ENCODE data around the gene GRAMD2B.
"Not testable (repeated sequence)": the region's sequence is repeated elsewhere in the genome, so short reads cannot be mapped to it uniquely, and the experiment has no call there.

GRAMD2B gene

DNA sequence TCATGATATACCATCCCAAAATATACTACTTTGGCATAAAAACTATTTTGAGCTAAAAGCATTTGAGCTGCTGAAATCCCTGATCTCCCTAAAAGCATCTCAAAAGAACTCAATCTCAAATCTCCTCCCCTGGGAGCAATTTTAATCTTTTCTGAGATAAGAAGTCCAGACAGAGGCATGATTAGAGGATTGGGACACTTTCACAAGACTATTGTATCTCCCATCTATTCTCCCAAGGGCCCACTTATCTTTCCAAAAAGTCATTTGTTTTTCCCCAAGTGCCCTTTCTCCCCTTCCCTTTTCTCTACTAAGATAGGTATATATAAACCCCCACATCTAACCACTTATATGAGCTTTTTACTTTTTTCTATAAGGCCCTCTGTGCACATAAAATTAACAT lies 92.1 kb downstream of the GRAMD2B start:
- no peak for DNase-seq

DNA sequence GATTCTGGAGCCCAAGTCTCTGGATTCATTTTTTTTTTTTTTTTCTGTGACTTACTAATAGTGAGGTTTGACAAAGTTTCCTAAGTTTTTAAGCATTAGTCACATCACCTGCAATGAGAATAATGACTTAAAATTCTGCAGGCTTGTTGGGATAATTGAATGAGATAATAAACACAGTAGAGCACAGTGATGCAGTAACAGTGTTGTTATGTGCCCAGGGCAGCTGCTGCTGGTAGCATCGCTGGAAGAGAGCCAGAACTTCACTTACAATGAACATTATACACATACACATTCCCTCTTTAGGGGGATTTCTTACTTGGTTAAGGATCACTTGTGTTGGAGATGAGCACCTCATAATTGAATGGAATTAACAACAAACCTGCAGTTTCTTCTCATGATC lies 92.9 kb downstream of the GRAMD2B start:
- peak; percentile 96 for DNase-seq

- DNase-seq: no peak
Measured at GRCh38 chr5:126516852-126517251, 93.6 kb downstream of the GRAMD2B start.

- not testable (repeated sequence) for DNase-seq
Measured at GRCh38 chr5:126519223-126519622, 96.0 kb downstream of the GRAMD2B start.

DNA sequence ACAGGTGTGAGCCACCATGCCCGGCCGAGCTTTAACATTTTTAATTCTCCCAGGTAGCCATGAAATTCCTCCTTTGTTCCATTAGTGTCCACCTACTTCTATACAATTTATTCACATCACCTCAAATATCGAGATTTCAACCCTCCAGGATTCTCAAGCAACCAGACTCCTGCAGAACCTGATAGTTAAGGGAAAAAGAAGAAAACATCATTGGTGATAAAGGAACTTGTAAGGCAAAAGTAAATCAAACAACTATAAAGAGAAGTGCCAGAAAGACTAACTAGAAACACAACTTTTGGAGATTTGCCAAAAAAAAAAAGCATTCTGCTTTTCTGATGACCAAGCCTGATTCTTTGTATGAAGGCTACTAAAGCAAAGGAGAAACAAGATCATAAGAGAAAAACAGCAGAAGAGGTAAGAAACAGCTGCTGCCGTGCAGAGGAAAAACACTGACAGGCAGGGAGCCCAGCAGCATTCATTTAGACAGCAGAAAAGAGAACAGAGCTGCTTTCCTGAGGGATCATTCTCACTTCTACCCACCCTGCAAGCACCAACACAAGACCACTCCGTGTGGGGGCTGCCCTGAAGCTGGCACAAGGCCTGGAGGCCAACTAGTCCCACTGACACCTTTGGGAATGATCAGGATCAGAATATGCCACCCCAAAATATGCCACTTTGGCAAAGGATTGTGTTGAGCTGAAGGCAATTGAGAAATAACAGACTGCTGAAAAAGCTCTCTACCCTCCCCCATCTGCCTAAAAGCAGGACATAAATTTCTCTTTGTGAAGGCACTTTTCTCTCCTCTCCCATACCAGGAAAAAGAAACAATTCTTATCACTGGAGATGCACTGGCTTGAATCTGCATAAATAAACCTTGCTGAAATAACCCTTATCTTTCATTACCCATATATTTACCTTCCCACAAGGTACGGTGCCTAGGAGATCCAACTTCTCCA lies 96.7 kb downstream of the GRAMD2B start:
- DNase-seq: no peak

- no peak for DNase-seq
Measured at GRCh38 chr5:126520593-126520953, 97.4 kb downstream of the GRAMD2B start.

DNA sequence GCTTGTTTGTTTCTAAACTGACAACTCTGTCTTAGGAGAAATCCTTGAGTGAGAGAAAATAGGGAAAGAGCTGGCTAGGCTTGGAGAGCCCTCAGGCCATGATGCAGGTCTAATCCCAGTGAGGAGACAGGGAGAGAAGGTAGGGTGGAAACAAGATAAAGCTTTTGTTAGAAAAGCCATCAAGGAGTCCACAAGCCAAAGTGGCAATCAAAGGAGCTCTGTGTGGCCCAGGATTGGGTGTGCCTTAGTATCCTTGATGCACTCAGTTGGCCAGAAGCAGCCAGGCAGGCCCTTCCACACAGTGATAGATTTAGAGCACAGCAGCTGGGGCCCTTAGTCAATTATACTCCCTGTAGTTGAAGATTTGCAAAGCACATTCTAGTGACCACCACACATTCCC lies 97.9 kb downstream of the GRAMD2B start:
- DNase-seq: no peak

DNA sequence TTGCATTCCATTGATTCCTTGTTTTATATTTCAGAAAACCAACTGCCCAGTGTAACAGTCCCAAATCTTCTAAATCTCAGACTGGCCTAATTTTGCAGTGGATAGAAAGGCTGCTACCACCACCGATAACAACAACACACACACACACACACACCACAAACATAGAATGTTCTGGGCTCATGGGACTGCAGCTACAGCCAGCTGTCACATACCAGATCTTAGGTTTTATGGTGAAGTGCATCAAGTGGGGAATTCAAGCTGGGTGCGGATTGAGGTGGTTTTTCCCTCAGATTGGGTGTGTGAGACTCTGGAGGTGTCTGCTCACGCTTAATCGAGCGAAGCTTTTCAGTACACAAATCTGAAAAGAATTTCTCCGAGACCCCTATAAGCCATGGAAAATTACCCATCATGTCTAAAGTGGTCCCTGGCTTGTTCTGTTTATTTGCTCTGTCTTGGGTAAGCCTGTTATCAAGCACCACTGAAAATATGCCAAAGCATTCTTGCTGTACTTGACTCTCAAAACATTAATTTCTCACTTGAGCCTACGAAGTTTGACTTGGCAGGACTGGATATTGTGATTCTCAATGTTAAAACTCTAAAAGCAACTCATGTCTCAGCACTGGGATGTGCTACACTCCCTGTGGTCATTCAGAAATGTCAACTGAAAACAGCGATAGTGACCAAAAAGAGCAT lies 100.8 kb downstream of the GRAMD2B start:
- DNase-seq: no peak

DNA sequence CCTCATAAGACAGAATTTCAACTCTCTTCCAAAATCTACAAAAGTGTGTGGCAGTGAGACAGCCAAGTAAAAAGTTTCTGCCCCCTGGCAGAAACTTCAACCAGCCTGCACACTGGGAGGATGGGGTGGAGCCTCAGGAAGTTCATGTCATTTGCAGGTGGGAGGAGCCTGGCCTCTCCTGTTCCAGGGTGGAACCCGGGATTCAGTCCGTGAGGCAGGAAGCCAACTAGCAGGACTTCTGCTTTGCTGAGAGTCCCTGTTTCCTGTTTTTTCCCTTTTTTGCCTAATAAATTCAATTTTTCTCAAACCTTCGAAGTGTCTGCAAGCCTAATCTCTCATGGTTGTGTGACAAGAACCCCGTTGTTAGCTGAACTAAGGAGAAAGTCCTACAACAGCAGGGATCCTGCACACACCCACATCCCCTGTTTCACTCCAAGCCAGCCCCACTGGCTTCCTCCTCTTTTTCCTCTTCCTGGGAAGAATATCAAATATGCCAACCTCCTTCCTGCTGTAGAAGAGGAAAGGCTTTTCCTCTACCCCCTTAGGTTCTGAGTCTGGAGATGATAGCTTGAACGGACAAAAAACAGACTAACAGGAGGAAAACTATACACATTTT lies 102.5 kb downstream of the GRAMD2B start:
- DNase-seq: no peak

DNA sequence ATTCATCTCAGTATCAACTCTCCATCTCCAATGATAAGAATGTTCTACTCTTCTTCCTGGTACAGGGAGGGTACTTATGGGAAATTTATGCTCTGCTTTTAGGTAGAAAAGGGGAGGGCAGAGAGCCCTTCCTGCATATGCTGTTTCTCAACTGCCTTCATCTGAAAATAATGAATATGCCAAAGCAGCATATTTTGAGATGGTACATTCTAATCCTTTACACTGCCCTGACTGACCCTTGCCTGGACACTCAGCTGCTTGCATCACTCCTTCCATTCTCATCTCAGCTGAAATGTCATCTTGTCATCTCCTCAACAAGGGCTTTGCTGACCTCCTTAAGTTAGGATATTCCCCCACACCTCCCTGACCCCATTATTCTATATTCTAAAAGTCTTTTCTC lies 103.3 kb downstream of the GRAMD2B start:
- DNase-seq: no peak

DNA sequence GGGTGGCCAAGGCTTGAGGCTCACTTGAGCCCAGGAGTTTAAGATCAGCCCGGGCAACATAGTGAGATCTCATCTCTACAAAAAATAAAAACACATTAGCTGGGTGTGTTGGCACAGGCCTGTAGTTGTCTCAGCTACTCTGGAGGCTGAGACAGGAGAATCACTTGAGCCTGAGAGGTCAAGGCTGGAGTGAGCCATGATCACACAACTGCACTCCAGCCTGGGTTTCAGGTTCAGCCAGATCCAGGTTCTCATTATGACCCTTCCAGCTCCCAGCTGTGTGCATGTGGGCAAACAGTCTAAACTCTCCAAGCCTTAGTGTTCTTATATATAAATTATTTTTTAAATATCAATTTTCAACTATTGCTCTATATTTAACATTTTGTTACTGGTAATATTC lies 103.9 kb downstream of the GRAMD2B start:
- no peak for DNase-seq

DNA sequence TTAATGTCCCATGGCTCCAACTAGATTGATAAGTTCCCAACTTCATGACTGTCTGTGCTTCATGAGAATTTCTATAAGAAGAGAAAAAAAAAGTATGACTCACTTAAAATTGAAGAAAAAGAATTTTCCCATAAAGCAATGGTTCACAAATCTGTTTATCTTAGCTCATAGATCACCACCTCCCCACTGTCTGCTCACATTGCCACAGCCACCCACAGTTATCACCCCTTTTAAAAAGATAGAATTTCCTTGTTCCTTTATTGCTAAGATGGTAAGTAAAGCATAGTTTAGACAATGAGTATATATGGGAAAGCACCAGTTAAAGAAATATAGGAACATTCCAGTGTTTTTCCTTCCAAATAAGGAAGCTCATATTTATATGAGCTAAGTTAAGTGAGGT lies 104.7 kb downstream of the GRAMD2B start:
- no peak for DNase-seq

GRCh38 chr5:126531543-126532120 lies 108.4 kb downstream of the GRAMD2B start:
- no peak for DNase-seq

GRCh38 chr5:126534553-126534952 lies 111.3 kb downstream of the GRAMD2B start:
- DNase-seq: no peak

- DNase-seq: no peak
Measured at GRCh38 chr5:126535856-126536545, 112.8 kb downstream of the GRAMD2B start.

DNA sequence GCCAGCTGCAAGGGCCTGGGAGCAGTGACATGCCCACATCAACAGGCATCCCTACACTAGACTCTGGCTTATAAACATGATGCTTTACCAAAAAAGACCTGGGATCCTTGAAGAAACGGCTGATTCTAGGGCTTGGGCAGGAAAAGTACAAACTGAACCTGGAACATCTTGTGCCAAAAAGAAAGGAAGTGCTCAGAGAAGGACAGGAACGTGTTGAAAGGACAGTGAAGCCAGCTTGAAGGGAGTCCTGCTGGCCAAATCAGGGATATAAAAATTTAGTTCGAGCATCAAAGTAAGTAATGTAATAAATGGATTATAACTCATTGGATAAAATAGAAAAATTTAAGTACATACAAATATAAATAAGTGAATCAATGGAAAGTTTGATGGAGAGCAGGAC lies 113.7 kb downstream of the GRAMD2B start:
- DNase-seq: no peak

GRCh38 chr5:126538579-126538978 lies 115.4 kb downstream of the GRAMD2B start:
- no peak for DNase-seq

DNA sequence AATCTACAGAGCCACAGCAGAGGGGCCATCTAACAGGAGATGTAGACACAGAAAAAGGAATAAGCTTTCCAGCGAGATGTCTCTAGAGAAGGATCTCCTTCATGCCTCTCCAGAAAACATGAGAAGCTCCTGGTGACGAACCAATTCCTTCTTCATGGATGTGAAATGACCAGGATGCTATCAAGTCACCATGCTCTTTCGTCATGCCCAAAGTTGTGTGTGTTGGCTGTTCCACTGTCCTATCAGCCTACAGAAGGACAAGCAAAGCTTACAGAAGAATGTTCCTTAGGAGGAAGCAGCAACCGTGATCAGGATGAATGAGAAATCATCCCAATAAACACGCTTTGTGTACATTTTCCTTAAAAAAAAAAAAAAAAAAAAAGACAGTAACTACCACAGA lies 117.4 kb downstream of the GRAMD2B start:
- DNase-seq: no peak

GRCh38 chr5:126542441-126542840 lies 119.2 kb downstream of the GRAMD2B start:
- DNase-seq: no peak

- DNase-seq: no peak
Measured at GRCh38 chr5:126543009-126543408, 119.8 kb downstream of the GRAMD2B start.

DNA sequence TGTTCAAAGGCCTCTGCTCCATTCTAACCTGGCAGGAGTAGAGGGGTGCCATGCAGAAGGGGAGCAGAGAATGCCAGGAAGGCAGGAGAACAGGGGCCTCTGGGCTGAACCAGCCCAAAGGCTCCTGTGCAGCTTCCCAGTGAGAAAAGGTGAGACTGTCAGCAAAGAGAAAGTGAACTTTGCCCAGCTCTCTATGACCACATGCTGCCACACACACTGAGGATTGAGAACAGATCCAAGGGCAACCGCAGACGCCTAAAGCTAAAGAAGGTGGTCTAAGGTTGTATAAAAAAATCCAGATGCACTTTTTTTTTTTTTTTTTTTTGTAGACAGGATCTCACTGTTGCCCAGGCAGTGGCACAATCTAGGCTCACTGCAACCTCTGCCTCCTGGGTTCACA lies 120.5 kb downstream of the GRAMD2B start:
- DNase-seq: no peak

Measured in NCI-H748 treated with DMSO at 0.1 percent for 48 hours (cell line).